ENCODE measurements around the gene SSNA1.

The SSNA1 gene

GRCh38 chr9:137222190-137223077, 34.0 kb downstream of the SSNA1 start, which contains the start of gene RNF208:
Gene RNF208 (minus strand): TSS chr9:137222240. CDS start chr9:137221212, 1,028 bp downstream.
- DNase-seq, result no peak

GRCh38 chr9:137223078-137223970, 34.8 kb downstream of the SSNA1 start:
- peak; percentile 99 for DNase-seq

- peak; percentile 49 for DNase-seq
Observed at GRCh38 chr9:137224830-137225694, 36.6 kb downstream of the SSNA1 start, which contains the start of gene CYSRT1. Gene CYSRT1 (plus strand): TSS chr9:137225174. CDS start chr9:137225622, 448 bp downstream.

- no peak for DNase-seq
Observed at GRCh38 chr9:137225699-137226331, 37.3 kb downstream of the SSNA1 start.

GRCh38 chr9:137226338-137227053, 38.0 kb downstream of the SSNA1 start:
- DNase-seq, result no peak

GRCh38 chr9:137227054-137227852, 38.8 kb downstream of the SSNA1 start, which contains the start of gene RNF224:
Gene RNF224 (plus strand): TSS chr9:137227502. CDS start chr9:137228336, 834 bp downstream.
- DNase-seq, result peak; percentile 90

GRCh38 chr9:137227853-137228505, 39.5 kb downstream of the SSNA1 start:
- DNase-seq, result no peak

- no peak for DNase-seq
Observed at GRCh38 chr9:137228506-137228967, 40.1 kb downstream of the SSNA1 start.

- no peak for DNase-seq
Observed at GRCh38 chr9:137228968-137229896, 40.8 kb downstream of the SSNA1 start.

GRCh38 chr9:137229903-137230704, 41.6 kb downstream of the SSNA1 start:
- no peak for DNase-seq

- no peak for DNase-seq
Observed at GRCh38 chr9:137230705-137231371, 42.4 kb downstream of the SSNA1 start, which contains the start of gene SLC34A3. Gene SLC34A3 (plus strand): TSS chr9:137230901. CDS start chr9:137231703, 802 bp downstream.

GRCh38 chr9:137231372-137232039, 43.0 kb downstream of the SSNA1 start:
- no peak for DNase-seq

GRCh38 chr9:137232101-137232500, 43.6 kb downstream of the SSNA1 start:
- no peak for DNase-seq

- no peak for DNase-seq
Observed at GRCh38 chr9:137232510-137232909, 44.0 kb downstream of the SSNA1 start.

- no peak for DNase-seq
Observed at GRCh38 chr9:137233143-137233980, 44.9 kb downstream of the SSNA1 start.

Data from activated CD4-positive, alpha-beta T cell treated with anti-CD3 and anti-CD28 coated beads for 48 hours (primary cell).